Lower leg skin (tissue), 3 donors: ENCODE results near the gene NR1D1.

ENCODE experiments used
- CTCF ChIP-seq, 3 donors: fragments of 450-650 bp; IDR thresholded peaks; one replicate each; pipeline ENCODE4 v1.5.1; 2016; ENCODE audit warnings: antibody characterized with exemption in 3 of 3, mild to moderate bottlenecking in 3 of 3, moderate library complexity in 2 of 3
- POLR2A ChIP-seq, 2 donors: fragments of 450-650 bp; IDR thresholded peaks; one replicate each; pipeline ENCODE4 v1.6.1; 2016 to 2017; ENCODE audit warnings: antibody characterized with exemption in 2 of 2, mild to moderate bottlenecking in 1 of 2, moderate library complexity in 1 of 2

- TF ChIP-seq CTCF (IDR thresholded peaks at IDR 0.05) (no peak), POLR2A (IDR thresholded peaks at IDR 0.05) (no peak)
Measured at GRCh38 chr17:40068129-40068581, 32.2 kb downstream of the NR1D1 start.
